Kidney (tissue), 14 donors: ENCODE measurements around the gene ADH7. TPM values are rescaled to one million over a fixed set of nuclear protein-coding genes. Genes with fewer than 3 reads are reported as not detected.
A peak's percentile ranks its signal among the peaks of the same experiment; 100 is the strongest.

Source experiments
- DNase-seq, 5 donors: peaks; one replicate each; pipeline ENCODE4 v3.0.0-alpha.2; 2013 to 2020
- FAIRE-seq: peaks from 2 replicates; lab custom pipeline; 2012; peaks lifted over from hg19 to GRCh38; lab: Jason Lieb, UNC
- H3K27ac ChIP-seq, 2 donors: one replicate each; pipeline ENCODE4 v1.7.0; 2013; ENCODE audit warnings: low read depth in 2 of 2, low read length in 2 of 2, inconsistent platforms in 1 of 2
- H3K27me3 ChIP-seq: one replicate; pipeline ENCODE4 v1.7.1; 2013; ENCODE audit warnings: low read length, inconsistent platforms; ENCODE audit not compliant: control insufficient read depth, insufficient read depth
- H3K36me3 ChIP-seq, 3 donors: one replicate each; pipeline versions ENCODE4 v1.7.0 to v1.7.1; 2013; ENCODE audit warnings: low read length in 3 of 3, control low read depth in 1 of 3, inconsistent platforms in 1 of 3; ENCODE audit not compliant: insufficient read depth in 3 of 3, control insufficient read depth in 2 of 3
- H3K4me1 ChIP-seq, 3 donors: one replicate each; pipeline versions ENCODE4 v1.7.0 to v1.7.1; 2013; ENCODE audit warnings: low read length in 3 of 3, inconsistent platforms in 1 of 3, low read depth in 1 of 3; ENCODE audit not compliant: control insufficient read depth in 2 of 3, insufficient read depth in 2 of 3
- H3K4me3 ChIP-seq, 3 donors: one replicate each; pipeline versions ENCODE4 v1.7.0 to v1.8.1; 2013; ENCODE audit warnings: low read length in 3 of 3, control low read depth in 1 of 3, inconsistent platforms in 1 of 3
- H3K9ac ChIP-seq, 3 donors: one replicate each; pipeline versions ENCODE4 v1.7.0 to v1.7.1; 2013; ENCODE audit warnings: low read length in 3 of 3, control low read depth in 1 of 3, inconsistent platforms in 1 of 3
- H3K9me3 ChIP-seq, 3 donors: one replicate each; pipeline versions ENCODE4 v1.7.0 to v1.7.1; 2013; ENCODE audit warnings: low read length in 3 of 3, control low read depth in 1 of 3, inconsistent platforms in 1 of 3; ENCODE audit not compliant: control insufficient read depth in 2 of 3, insufficient read depth in 1 of 3
- intact Hi-C: fragments of 100-400 bp; cut with DNase I; formaldehyde crosslinking; loops from one replicate; pipeline ENCODE4 v1.11.1; 2022
- polyA plus RNA-seq: library from polyadenylated mRNA; stranded (reverse); fragments of 350-450 nt; fragmentation: Illumina TruSeq; extraction: RNeasy Lipid Tissue Mini Kit (QIAGEN cat#74804); gene quantifications from one replicate; pipeline ENCODE4 v1.2.3, GENCODE V29; 2014; ENCODE audit warnings: low read depth, low replicate concordance; ENCODE audit not compliant: insufficient read depth
- total RNA-seq: library from RNA; stranded (reverse); fragmentation: NEBNext Ultra II Directional; extraction: Animal tissue kit (Norgen Biotek cat#: 25700); gene quantifications from one replicate; pipeline ENCODE4 v1.2.1, GENCODE V29; 2021
- TF ChIP-seq, protein P1 (sequence below): IDR thresholded peaks from 3 replicates; pipeline ENCODE4 v1.5.1; 2012; ENCODE audit warnings: mild to moderate bottlenecking, moderate library complexity, borderline replicate concordance; ENCODE audit not compliant: insufficient read depth; ENCODE audit errors: extremely low read depth
- donor health status: control.
- donor health status: control.
- donor health status: control.
- donor health status: control.
- donor health status: control.
- donor health status: DM: yes; HTN: yes; CAD: no.
- donor health status: Normal renal cell carcinoma (clear cell type).

Gene ADH7
- total and polyA plus RNA-seq, 2 donors from 2014 or later = not detected

DNA sequence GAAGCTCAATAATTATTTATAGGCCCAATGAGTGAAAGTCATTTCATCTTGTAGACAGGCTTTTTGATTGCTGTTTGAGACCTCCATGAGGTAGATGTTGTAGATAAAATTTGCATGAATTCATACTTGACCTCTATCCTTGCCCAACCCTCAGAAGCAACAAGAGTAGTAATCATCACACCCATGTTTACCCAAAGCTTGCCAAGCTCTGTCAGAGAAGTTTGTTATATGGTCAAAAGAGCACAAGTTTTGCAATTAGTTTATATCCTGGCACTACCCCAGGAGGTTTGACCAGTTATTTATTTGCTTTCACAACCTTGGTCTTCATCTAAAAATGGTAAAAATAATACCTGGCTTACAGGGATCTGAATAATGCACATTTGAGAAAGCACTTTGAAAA is 20.7 kb downstream of the ADH7 start:
- H3K4me3 ChIP-seq = no peak overlapping the region
- no peak for DNase-seq
- no peaks in the 10 kb centered on the region for H3K9me3 ChIP-seq
- intact Hi-C loops = no loop called here
- no peak overlapping the region for H3K27ac ChIP-seq
- no peak overlapping the region for H3K9ac ChIP-seq
- no peaks in the 10 kb centered on the region for H3K36me3 ChIP-seq
- no peaks in the 10 kb centered on the region for H3K27me3 ChIP-seq
- TF ChIP-seq, protein P1, sequence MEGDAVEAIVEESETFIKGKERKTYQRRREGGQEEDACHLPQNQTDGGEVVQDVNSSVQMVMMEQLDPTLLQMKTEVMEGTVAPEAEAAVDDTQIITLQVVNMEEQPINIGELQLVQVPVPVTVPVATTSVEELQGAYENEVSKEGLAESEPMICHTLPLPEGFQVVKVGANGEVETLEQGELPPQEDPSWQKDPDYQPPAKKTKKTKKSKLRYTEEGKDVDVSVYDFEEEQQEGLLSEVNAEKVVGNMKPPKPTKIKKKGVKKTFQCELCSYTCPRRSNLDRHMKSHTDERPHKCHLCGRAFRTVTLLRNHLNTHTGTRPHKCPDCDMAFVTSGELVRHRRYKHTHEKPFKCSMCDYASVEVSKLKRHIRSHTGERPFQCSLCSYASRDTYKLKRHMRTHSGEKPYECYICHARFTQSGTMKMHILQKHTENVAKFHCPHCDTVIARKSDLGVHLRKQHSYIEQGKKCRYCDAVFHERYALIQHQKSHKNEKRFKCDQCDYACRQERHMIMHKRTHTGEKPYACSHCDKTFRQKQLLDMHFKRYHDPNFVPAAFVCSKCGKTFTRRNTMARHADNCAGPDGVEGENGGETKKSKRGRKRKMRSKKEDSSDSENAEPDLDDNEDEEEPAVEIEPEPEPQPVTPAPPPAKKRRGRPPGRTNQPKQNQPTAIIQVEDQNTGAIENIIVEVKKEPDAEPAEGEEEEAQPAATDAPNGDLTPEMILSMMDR = no peak
- FAIRE-seq = no peak
- H3K4me1 ChIP-seq = no peaks in the 10 kb centered on the region

DNA sequence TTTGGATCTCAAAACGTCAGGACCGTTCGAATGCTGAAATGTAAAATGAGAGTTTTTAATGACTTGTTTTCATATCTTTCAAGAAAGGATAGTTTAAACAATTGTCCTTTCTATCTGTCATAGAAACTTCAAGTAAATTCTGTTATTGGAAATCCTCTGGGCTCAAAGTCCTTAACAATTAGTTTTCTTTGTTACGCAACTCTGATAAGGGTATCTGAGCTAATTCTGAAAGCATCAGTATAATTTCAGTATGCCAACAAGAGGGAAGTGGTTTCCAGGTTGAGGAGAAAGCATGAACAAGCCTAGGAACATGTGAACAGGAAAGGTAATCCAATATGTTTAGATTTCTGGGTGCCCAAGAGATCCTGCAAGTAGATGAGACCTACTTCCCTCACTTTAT is 22.0 kb downstream of the ADH7 start:
- H3K27me3 ChIP-seq = no peaks in the 10 kb centered on the region
- no peak overlapping the region for H3K27ac ChIP-seq
- TF ChIP-seq, protein P1 = no peak
- H3K4me1 ChIP-seq = no peaks in the 10 kb centered on the region
- no peak overlapping the region for H3K4me3 ChIP-seq
- no peaks in the 10 kb centered on the region for H3K36me3 ChIP-seq
- H3K9me3 ChIP-seq = no peaks in the 10 kb centered on the region
- no peak overlapping the region for H3K9ac ChIP-seq
- DNase-seq (no peak), FAIRE-seq (no peak)
- intact Hi-C loops = no loop called here

DNA sequence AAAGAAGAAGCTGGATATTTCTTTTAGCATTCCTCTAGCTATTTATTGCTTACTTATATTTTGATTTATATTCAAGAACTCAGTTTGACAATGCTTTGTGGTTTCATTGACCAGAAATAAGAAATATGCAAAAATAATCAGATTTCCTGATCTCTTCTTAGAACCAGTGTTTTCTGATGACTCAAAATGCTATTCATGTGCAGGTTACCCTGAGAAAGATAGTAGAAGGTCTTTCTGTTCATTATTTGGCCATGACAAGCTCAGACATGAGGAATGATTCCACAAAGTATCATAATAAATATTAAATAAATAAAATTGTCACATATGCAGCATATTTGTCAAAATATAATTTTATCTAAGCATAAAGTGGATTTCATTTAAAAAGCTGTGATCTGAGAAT is 24.1 kb downstream of the ADH7 start:
- intact Hi-C loops = no loop called here
- Histone ChIP-seq H3K9ac (no peak overlapping the region), H3K4me3 (no peak overlapping the region), H3K36me3 (no peaks in the 10 kb centered on the region), H3K4me1 (no peaks in the 10 kb centered on the region), H3K27ac (no peak overlapping the region), H3K9me3 (no peaks in the 10 kb centered on the region), H3K27me3 (no peaks in the 10 kb centered on the region)
- no peak for DNase-seq
- TF ChIP-seq, protein P1 = no peak
- FAIRE-seq = no peak

DNA sequence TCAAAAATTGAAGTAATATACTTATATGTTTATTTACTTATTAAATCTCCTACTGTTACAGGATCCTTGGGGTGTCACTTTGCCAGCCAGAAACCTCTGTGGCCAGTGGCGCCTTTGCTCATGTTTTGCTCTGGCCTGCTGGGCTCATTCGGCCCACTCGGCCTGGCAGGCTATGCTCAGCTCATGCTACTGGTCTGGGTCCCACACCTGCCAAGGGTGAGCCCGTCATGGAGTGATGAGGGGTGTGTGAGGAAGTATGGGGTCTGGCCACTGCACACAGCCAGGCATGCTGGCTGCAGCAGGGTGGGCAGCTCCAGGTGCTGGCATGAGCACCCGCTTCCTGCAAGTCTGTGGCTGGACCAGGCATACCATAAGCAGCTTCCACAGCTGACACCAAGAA is 25.1 kb downstream of the ADH7 start:
- FAIRE-seq (no peak), DNase-seq (peak in 1 of 5 donors; percentile 55)
- Histone ChIP-seq H3K4me3 (no peak overlapping the region), H3K36me3 (no peaks in the 10 kb centered on the region), H3K9me3 (no peaks in the 10 kb centered on the region), H3K9ac (no peak overlapping the region), H3K27me3 (no peaks in the 10 kb centered on the region), H3K27ac (no peak overlapping the region), H3K4me1 (peaks cover 0 to 4% (median 4%) of the 10 kb centered on the region in 3 donors)
- intact Hi-C loops = no loop called here
- TF ChIP-seq, protein P1 = no peak
